ENCODE results near the gene RC3H1. TPM values are rescaled to one million over a fixed set of nuclear protein-coding genes. Genes with fewer than 3 reads are reported as not detected.
"Not testable (repeated sequence)": the region's sequence is repeated elsewhere in the genome, so short reads cannot be mapped to it uniquely, and the experiment has no call there.

The RC3H1 gene
- polyA plus RNA-seq, 1 of the 3 experiments (the other 2 are of a cell fraction) = 2.9 TPM

DNA sequence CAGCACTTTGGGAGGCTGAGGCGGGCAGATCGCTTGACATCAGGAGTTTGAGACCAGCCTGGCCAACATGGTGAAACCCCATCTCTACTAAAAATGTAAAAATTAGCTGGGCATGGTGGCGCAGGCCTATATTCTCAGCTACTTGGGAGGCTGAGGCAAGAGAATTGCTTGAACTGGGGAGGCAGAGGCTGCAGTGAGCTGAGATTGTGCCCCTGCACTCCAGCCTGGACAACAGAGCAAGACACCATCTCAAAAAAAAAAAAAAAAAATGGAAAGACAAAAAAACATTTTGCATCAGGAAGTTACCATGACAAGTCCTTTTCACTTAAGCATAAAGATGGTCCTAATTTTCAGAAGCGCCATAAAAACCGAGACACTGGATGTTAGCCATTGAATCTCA lies 91.6 kb downstream of the RC3H1 start:
- POLR2A ChIA-PET = not testable (repeated sequence)
- WGBS (ENCODE audit: low lambda C conversion rate) = 100% methylated on average over 5 of the region's 5 CpGs

DNA sequence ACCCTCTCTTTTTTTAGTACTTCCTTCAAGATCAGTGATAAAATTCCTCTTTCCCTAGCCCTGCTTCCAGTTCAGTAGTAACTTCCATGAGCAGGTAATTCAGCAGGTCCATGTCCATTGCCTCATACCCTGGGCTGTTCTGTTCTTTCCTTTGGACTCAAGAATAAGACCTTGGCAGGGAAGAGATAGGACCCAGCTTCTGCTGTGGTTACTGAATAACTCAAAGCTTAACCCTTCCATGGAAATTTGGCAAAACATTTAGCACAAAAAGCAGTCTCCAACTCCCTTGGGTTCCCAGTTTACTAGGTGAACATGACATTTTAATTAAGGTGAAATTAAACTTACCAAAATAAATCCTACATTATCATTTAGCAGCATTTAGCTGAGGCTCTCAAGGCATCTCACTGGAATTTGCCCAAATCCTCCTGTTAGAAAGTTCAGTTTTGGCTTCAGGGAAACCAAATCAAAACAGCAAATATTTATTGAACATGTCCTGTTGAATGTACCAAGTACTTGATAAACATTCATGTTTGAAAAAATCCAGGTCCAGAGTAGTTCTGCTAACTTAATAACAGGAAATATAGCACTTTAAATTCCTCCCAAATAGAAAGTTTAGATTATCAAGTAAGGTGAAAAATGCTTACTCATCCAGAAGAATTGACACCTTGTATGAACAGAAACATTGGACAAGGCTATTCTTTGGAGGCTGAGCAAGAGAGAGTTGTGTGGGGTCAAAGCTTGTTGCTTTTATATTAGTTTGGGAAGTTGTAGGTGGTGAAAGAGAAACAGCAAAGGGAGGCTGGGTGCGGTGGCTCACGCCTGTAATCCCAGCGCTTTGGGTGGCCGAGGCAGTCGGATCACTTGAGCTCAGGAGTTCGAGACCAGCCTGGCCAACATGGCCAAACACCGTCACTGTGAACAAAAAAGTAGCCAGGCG lies 96.6 kb downstream of the RC3H1 start:
- Histone ChIP-seq H3K36me3 (replicated peaks in 1 of 2; ENCODE audit: control insufficient read depth in 1 of 2, insufficient read depth in 2 of 2, low read length in 1 of 2) (peaks cover 0 to 3% of the 10 kb centered on the region in 2 experiments), H3K4me1 (ENCODE audit: control insufficient read depth in 1 of 2, insufficient read depth in 2 of 2, low read depth in 1 of 2, low read length in 1 of 2) (no peaks in the 10 kb centered on the region), H3K4me2 (no peak overlapping the region), H3F3A (replicated peaks; ENCODE audit: insufficient read depth) (no peaks in the 10 kb centered on the region), H3K4me3 (ENCODE audit: low read depth in 2 of 2, low read length in 1 of 2) (no peak overlapping the region), H3K9ac (no peak overlapping the region), H3K9me3 (no peaks in the 10 kb centered on the region), H3K79me2 (ENCODE audit: insufficient read depth) (no peaks in the 10 kb centered on the region), H3K9me2 (no peaks in the 10 kb centered on the region), H2AFZ (ENCODE audit: low read depth) (no peak overlapping the region), H3K27me3 (ENCODE audit: insufficient read depth) (no peaks in the 10 kb centered on the region), H4K20me1 (ENCODE audit: insufficient read depth) (no peaks in the 10 kb centered on the region), H3K27ac (ENCODE audit: low read depth in 2 of 2, low read length in 1 of 2) (no peak overlapping the region)
- WGBS (ENCODE audit: low lambda C conversion rate) = 98% methylated on average over 8 of the region's 8 CpGs
- CTCF ChIA-PET = no interaction called here
- TF ChIP-seq, protein P1, sequence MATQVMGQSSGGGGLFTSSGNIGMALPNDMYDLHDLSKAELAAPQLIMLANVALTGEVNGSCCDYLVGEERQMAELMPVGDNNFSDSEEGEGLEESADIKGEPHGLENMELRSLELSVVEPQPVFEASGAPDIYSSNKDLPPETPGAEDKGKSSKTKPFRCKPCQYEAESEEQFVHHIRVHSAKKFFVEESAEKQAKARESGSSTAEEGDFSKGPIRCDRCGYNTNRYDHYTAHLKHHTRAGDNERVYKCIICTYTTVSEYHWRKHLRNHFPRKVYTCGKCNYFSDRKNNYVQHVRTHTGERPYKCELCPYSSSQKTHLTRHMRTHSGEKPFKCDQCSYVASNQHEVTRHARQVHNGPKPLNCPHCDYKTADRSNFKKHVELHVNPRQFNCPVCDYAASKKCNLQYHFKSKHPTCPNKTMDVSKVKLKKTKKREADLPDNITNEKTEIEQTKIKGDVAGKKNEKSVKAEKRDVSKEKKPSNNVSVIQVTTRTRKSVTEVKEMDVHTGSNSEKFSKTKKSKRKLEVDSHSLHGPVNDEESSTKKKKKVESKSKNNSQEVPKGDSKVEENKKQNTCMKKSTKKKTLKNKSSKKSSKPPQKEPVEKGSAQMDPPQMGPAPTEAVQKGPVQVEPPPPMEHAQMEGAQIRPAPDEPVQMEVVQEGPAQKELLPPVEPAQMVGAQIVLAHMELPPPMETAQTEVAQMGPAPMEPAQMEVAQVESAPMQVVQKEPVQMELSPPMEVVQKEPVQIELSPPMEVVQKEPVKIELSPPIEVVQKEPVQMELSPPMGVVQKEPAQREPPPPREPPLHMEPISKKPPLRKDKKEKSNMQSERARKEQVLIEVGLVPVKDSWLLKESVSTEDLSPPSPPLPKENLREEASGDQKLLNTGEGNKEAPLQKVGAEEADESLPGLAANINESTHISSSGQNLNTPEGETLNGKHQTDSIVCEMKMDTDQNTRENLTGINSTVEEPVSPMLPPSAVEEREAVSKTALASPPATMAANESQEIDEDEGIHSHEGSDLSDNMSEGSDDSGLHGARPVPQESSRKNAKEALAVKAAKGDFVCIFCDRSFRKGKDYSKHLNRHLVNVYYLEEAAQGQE (IDR thresholded peaks at IDR 0.05; ENCODE audit: low read depth, low read length) = no peak
- TF ChIP-seq, protein P2, sequence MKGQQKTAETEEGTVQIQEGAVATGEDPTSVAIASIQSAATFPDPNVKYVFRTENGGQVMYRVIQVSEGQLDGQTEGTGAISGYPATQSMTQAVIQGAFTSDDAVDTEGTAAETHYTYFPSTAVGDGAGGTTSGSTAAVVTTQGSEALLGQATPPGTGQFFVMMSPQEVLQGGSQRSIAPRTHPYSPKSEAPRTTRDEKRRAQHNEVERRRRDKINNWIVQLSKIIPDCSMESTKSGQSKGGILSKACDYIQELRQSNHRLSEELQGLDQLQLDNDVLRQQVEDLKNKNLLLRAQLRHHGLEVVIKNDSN (IDR thresholded peaks at IDR 0.05; ENCODE audit: borderline replicate concordance, low read depth) = no peak
- no peak for TF ChIP-seq GABPA (IDR thresholded peaks at IDR 0.05; ENCODE audit: low read depth)
- POLR2A ChIA-PET = interaction anchor here (1.8 kb wide), 1 partner anchor 58 kb away, joined by 5 read pairs; the partner anchor contains the start of genes GAS5 and ZBTB37
- DNase-seq = no peak

More for the DNA sequence above, 91.6 kb downstream of the RC3H1 start:
- H3K9ac ChIP-seq; H3K4me3 ChIP-seq (ENCODE audit: low read depth in 2 of 2, low read length in 1 of 2); H3K79me2 ChIP-seq (ENCODE audit: insufficient read depth); H3K27me3 ChIP-seq (ENCODE audit: insufficient read depth); DNase-seq; H2AFZ ChIP-seq (ENCODE audit: low read depth); H3K9me2 ChIP-seq; H4K20me1 ChIP-seq (ENCODE audit: insufficient read depth); H3K4me2 ChIP-seq; H3K4me1 ChIP-seq (ENCODE audit: control insufficient read depth in 1 of 2, insufficient read depth in 2 of 2, low read depth in 1 of 2, low read length in 1 of 2); H3K9me3 ChIP-seq; H3K27ac ChIP-seq (ENCODE audit: low read depth in 2 of 2, low read length in 1 of 2): not testable (repeated sequence)
- CTCF ChIA-PET = interaction anchor here (0.5 kb wide), 1 partner anchor 32 kb away, joined by 3 read pairs; no protein-coding TSS in a partner anchor
- H3K36me3 ChIP-seq (replicated peaks in 1 of 2; ENCODE audit: control insufficient read depth in 1 of 2, insufficient read depth in 2 of 2, low read length in 1 of 2) = peaks cover 42 to 43% of the 10 kb centered on the region in 2 experiments
- H3F3A ChIP-seq (replicated peaks; ENCODE audit: insufficient read depth) = peaks cover 10% of the 10 kb centered on the region

DNA sequence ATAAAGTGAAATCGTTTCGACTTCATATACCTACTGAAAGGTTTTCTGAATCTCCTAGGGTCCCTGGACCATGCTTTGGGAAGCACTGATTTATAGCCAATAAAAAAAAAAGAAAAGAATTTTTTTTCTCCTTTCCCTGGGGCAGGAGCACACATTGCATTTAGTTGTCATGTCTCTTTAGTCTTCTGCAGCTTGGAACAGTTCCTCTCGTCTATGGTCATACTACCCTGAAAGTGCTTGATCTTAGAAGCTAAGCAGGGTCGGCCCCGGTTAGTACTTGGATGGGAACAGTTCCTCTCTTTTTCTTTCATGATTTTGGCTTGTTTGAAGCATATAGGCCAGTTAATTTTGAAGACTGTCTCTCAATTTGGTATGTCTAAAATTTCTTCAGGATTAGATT lies 101.3 kb downstream of the RC3H1 start:
- ChIA-PET CTCF (no interaction called here), POLR2A (no interaction called here)
- no peak for DNase-seq
- TF ChIP-seq, protein P3, sequence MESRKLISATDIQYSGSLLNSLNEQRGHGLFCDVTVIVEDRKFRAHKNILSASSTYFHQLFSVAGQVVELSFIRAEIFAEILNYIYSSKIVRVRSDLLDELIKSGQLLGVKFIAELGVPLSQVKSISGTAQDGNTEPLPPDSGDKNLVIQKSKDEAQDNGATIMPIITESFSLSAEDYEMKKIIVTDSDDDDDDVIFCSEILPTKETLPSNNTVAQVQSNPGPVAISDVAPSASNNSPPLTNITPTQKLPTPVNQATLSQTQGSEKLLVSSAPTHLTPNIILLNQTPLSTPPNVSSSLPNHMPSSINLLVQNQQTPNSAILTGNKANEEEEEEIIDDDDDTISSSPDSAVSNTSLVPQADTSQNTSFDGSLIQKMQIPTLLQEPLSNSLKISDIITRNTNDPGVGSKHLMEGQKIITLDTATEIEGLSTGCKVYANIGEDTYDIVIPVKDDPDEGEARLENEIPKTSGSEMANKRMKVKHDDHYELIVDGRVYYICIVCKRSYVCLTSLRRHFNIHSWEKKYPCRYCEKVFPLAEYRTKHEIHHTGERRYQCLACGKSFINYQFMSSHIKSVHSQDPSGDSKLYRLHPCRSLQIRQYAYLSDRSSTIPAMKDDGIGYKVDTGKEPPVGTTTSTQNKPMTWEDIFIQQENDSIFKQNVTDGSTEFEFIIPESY (IDR thresholded peaks at IDR 0.05; ENCODE audit: borderline replicate concordance, low read depth) = no peak
- TF ChIP-seq TAF1 (IDR thresholded peaks at IDR 0.05; ENCODE audit: borderline replicate concordance, low read depth, low read length) (no peak), MXI1 (IDR thresholded peaks at IDR 0.05; ENCODE audit: low read depth, low read length) (no peak), GABPA (IDR thresholded peaks at IDR 0.05; ENCODE audit: low read depth) (no peak)
- TF ChIP-seq, protein P2 (IDR thresholded peaks at IDR 0.05; ENCODE audit: borderline replicate concordance, low read depth) = no peak
- Histone ChIP-seq H3K79me2 (ENCODE audit: insufficient read depth) (no peaks in the 10 kb centered on the region), H2AFZ (ENCODE audit: low read depth) (no peak overlapping the region), H3K36me3 (replicated peaks in 1 of 2; ENCODE audit: control insufficient read depth in 1 of 2, insufficient read depth in 2 of 2, low read length in 1 of 2) (no peaks in the 10 kb centered on the region), H3K9ac (no peak overlapping the region), H3K9me2 (no peaks in the 10 kb centered on the region), H3K27me3 (ENCODE audit: insufficient read depth) (no peaks in the 10 kb centered on the region), H3K4me1 (ENCODE audit: control insufficient read depth in 1 of 2, insufficient read depth in 2 of 2, low read depth in 1 of 2, low read length in 1 of 2) (no peaks in the 10 kb centered on the region), H4K20me1 (ENCODE audit: insufficient read depth) (no peaks in the 10 kb centered on the region), H3K4me2 (no peak overlapping the region), H3K9me3 (no peaks in the 10 kb centered on the region), H3F3A (replicated peaks; ENCODE audit: insufficient read depth) (no peaks in the 10 kb centered on the region), H3K27ac (ENCODE audit: low read depth in 2 of 2, low read length in 1 of 2) (no peak overlapping the region), H3K4me3 (ENCODE audit: low read depth in 2 of 2, low read length in 1 of 2) (no peak overlapping the region)
- 54% methylated on average over 5 of the region's 5 CpGs for WGBS (ENCODE audit: low lambda C conversion rate)
